GM12864 (cell line): Measurements from ENCODE around the gene GPR158.
"Not testable (repeated sequence)": the region's sequence is repeated elsewhere in the genome, so short reads cannot be mapped to it uniquely, and the experiment has no call there.

Source experiments
- DNase-seq: peaks from one replicate; pipeline ENCODE4 v3.0.0-alpha.2; 2011; ENCODE audit warnings: low read depth
- H3K4me3 ChIP-seq: 2 replicates; pipeline ENCODE4 v1.5.1; 2011; ENCODE audit warnings: mild to moderate bottlenecking, low read depth, low read length, control low read depth
- TF ChIP-seq, protein P1 (sequence below): IDR thresholded peaks from 2 replicates; pipeline ENCODE4 v1.5.1; 2011; ENCODE audit warnings: low read depth, mild to moderate bottlenecking, moderate library complexity, low read length, control low read depth, inconsistent platforms; ENCODE audit errors: missing control alignments

Gene GPR158

DNA sequence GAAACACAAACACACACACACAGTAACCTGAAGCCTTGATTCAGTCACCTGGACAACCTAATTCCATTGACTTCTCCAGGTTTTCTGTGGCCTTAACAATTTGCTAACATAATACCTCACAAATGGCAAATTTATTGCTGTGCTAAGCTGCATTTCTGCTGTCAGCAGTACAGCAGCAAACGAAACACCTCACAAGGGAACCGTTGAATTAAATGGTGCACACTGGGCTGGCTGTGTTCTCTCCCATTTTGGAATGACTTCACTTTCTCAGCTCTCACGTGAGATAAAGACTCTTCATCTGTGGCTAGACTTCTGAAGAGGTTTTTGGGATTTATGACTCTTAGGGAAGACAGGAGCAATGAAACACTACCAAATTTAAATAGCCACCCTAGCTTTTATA is 152.5 kb downstream of the GPR158 start:
- no peak for DNase-seq
- no peak overlapping the region for H3K4me3 ChIP-seq
- TF ChIP-seq, protein P1, sequence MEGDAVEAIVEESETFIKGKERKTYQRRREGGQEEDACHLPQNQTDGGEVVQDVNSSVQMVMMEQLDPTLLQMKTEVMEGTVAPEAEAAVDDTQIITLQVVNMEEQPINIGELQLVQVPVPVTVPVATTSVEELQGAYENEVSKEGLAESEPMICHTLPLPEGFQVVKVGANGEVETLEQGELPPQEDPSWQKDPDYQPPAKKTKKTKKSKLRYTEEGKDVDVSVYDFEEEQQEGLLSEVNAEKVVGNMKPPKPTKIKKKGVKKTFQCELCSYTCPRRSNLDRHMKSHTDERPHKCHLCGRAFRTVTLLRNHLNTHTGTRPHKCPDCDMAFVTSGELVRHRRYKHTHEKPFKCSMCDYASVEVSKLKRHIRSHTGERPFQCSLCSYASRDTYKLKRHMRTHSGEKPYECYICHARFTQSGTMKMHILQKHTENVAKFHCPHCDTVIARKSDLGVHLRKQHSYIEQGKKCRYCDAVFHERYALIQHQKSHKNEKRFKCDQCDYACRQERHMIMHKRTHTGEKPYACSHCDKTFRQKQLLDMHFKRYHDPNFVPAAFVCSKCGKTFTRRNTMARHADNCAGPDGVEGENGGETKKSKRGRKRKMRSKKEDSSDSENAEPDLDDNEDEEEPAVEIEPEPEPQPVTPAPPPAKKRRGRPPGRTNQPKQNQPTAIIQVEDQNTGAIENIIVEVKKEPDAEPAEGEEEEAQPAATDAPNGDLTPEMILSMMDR = no peak

DNA sequence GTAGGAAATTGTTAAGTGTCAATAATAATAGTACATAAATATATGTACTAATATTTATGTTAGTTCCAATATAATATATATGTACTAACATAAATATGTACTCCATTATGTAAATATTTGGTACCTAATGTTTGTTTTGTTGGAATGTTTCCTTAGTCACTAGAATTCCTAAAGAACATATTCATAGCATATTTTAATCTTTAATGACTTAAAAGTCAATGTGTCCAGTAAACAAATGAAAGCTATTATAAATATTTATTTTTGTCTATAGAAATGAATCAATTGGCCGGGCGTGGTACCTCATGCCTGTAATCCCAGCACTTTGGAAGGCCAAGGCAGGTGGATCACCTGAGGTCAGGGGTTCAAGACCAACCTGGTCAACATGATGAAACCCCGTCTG is 153.6 kb downstream of the GPR158 start:
- no peak for DNase-seq
- TF ChIP-seq, protein P1 = no peak

DNA sequence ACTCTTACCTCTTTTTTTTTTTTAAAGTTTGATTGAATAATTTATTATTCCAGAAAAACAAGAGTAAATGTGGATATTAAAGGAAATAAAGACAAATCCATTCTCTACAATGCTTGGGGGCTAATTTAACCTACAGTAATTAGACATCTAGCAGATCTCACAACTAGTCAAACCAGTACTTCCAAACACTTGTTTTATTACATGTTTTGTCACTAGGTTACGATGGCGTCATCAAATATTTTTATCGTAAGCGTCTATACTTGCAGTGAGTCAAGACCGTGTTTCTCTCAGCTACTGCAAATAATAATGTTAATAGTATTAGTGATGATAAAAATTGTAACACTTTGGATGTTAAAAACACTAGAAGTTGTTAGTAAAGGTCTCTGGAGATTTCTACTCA is 154.8 kb downstream of the GPR158 start:
- H3K4me3 ChIP-seq, DNase-seq: not testable (repeated sequence)

More for the DNA sequence above, 153.6 kb downstream of the GPR158 start:
- no peak overlapping the region for H3K4me3 ChIP-seq

DNA sequence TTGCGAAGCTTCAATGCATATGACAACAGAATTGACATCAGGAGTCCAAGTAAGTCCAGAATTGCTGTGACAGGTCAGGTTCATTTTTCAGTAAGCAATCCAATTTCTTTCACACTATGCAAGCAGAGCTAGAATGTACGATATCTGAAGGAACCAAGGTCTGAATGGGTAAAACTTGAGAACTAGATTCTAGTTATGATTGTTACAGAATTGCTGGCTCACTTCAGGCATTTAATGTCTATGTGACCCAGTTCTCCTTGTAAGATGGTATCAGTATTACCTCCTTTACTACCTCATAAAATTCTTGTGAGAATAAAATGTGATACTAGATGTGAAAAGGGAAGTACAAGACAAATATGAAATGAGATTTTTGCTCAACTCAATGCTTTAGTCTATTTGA is 159.6 kb downstream of the GPR158 start:
- no peak for DNase-seq
- TF ChIP-seq, protein P1 = no peak
- no peak overlapping the region for H3K4me3 ChIP-seq

DNA sequence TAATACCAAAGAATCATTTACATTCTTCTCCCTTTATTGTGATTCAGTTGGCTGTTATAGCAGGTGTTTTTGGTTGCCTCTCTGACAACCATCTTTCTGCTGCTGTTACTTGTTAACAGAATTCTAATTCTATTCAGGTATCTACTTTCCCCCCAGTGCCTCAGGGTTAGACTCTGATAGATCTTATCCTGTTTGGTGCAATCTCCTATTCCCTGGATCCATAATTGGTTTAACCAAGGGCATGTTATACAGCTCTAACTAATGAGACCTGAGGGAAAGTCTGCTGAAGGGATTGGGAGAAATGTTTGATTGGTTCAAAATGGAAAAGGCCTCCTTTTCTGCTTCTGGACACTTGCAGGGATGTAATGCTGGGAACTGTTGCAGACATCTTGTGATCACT is 161.5 kb downstream of the GPR158 start:
- H3K4me3 ChIP-seq = no peak overlapping the region
- TF ChIP-seq, protein P1 = no peak
- DNase-seq = no peak

DNA sequence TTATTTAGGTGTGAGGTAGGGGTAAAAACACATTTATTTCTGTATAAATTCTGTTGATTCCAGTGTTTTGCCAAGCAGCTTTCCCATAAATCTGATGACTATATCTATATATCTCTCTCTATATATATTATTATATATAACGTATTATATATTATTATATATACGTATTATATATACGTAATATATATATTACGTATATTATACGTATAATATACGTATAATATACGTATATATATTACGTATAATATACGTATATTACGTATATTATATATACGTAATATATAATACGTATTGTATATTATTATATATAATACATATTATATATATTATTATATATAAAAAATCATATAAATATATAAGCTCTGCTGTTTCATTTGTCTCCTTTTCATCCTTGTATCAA is 163.5 kb downstream of the GPR158 start:
- no peak overlapping the region for H3K4me3 ChIP-seq
- DNase-seq = no peak
- TF ChIP-seq, protein P1 = no peak

DNA sequence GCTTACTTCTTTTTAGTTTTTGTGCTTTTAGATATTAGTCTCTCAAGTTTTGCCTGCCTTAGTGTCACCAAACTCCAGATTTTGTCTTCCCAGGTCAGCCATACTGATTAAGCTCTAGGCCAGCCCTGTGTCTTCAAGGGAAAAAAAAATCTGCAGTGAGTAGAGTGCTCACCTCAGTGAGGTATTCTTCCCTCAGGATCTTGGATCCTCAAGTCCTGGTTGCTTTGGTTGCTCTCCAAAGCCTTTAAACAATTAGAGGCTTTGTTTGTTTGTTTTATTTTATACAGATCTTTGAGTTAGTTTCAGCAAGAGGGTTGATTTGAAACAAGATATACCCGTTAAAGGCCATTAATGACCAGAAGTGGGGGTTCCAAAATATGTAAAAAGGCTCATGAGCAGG is 165.2 kb downstream of the GPR158 start:
- H3K4me3 ChIP-seq = no peak overlapping the region
- DNase-seq = no peak
- TF ChIP-seq, protein P1 = no peak

DNA sequence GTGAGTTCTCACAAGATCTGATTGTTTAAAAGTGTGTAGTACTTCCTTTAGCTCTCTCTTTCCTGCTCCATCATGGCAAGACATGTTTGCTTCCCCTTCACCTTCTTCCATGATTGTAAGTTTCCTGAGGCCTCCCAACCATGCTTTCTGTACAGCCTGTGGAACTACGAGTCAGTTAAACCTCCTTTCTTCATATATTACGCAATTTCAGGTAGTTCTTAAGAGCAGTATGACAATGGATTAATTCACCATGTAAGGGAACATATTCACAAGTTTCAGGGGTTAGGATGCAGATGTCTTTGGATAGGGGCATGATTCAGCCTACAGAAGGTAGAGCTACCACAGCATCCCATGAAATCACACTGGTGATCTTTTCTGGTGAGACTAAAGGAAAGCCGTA is 174.7 kb downstream of the GPR158 start:
- no peak overlapping the region for H3K4me3 ChIP-seq
- no peak for DNase-seq
- TF ChIP-seq, protein P1 = no peak
